Heart left ventricle (tissue), 13 donors: ENCODE results near the gene APC.

ENCODE experiments used
- CTCF ChIP-seq, 12 donors: fragments of 200-600 bp; sonication (generic) in 4 of 12; IDR thresholded peaks; one replicate each; pipeline versions ENCODE4 v1.5.0 to v1.8.0; 2018 to 2022; ENCODE audit warnings: antibody characterized with exemption in 12 of 12, mild to moderate bottlenecking in 5 of 12
- POLR2A ChIP-seq, 2 donors: fragments of 450-650 bp; IDR thresholded peaks; one replicate each; pipeline ENCODE4 v1.6.1; 2017; ENCODE audit warnings: antibody characterized with exemption in 2 of 2, mild to moderate bottlenecking in 2 of 2, moderate library complexity in 2 of 2
- donor health status: ischemic (EF 13 %, LVEDD 7.1; RV severe dilation, severe dysfunction).
- donor health status: DM: no; HTN: yes; CAD: no.
- donor health status: DM: no; HTN: no; CAD: no.
- donor health status: ischemic (EF 25% LVEDD 6.9; RV normal size, moderate dysfunction).
- donor health status: ischemic (EF 25% LVEDD 5.7; RV mildly dilated, moderate dysfunction).
- donor health status: ischemic (EF 35%, LVEDD 5.7; RV mildly dilated, moderate dysfunction).
- donor health status: nonischemic (EF 11% LVEDD 7.7; RV severe dilation, severe dysfunction).
- donor health status: DM: yes; HTN: yes; CAD: no.
- donor health status: PGD.
- donor health status: ischemic (EF 29% LVEDD 5.4; RV normal size, mild dysfunction).
- donor health status: nonischemic (EF 23%, LVEDD 6.1; RV moderate dilation, normal function).

GRCh38 chr5:112758676-112759075 is 21.0 kb downstream of the APC start:
- no peak for TF ChIP-seq CTCF (IDR thresholded peaks at IDR 0.05)
- no peak for TF ChIP-seq POLR2A (IDR thresholded peaks at IDR 0.05)
